GM12878 (cell line): Measurements from ENCODE around the gene SDK2. TPM values are rescaled to one million over a fixed set of nuclear protein-coding genes. Genes with fewer than 3 reads are reported as not detected.

ENCODE experiments used
- ATAC-seq: fragments of 200-7000 bp; cut with Tn5 transposase; 3 replicates; pipeline ENCODE4 v1.9.1; 2020; ENCODE audit warnings: mild to moderate bottlenecking, moderate library complexity
- BruUV-seq: library from RNA; stranded (reverse); fragments of 400-500 nt; replicated peaks from 2 replicates; lab custom pipeline; 2021; lab: Mats Ljungman, UMichigan
- CTCF ChIA-PET: fragments of 300-600 bp; sonication (Branson Sonifier 250); formaldehyde crosslinking; extraction: SDS; loops from one replicate; lab custom pipeline; 2021; ENCODE audit warnings: inconsistent platforms; lab: Yijun Ruan, JAX
- POLR2A ChIA-PET: fragments of 350-600 bp; formaldehyde crosslinking; extraction: SDS; loops from one replicate; lab custom pipeline; 2021; ENCODE audit warnings: inconsistent platforms; lab: Charles Lee
- RAD21 ChIA-PET: fragments of 300-600 bp; sonication (Branson Sonifier 250); formaldehyde crosslinking; loops from one replicate; lab custom pipeline; 2023; ENCODE audit warnings: antibody characterized with exemption; ENCODE audit not compliant: unreplicated experiment; lab: Charles Lee
- SMC1A ChIA-PET: fragments of 300-600 bp; sonication (Branson Sonifier 250); formaldehyde crosslinking; loops from one replicate; lab custom pipeline; 2023; ENCODE audit not compliant: unreplicated experiment, uncharacterized antibody; lab: Charles Lee
- DNase-seq: peaks from one replicate; pipeline ENCODE4 v3.0.0-alpha.2; 2011; ENCODE audit warnings: low read depth, low spot score
- FAIRE-seq: peaks from 3 replicates; lab custom pipeline; 2011; peaks lifted over from hg19 to GRCh38; lab: Jason Lieb, UNC
- H2AFZ ChIP-seq: 2 replicates; pipeline ENCODE4 v1.6.0; 2011; ENCODE audit warnings: low read depth, low read length, control low read depth; ENCODE audit not compliant: control insufficient read depth
- H3K27ac ChIP-seq: 2 replicates; pipeline ENCODE4 v1.5.1; 2011; ENCODE audit warnings: control low read depth; ENCODE audit not compliant: control insufficient read depth, insufficient read depth
- H3K27me3 ChIP-seq, 2 experiments: replicated peaks in 1 of 2; 2 replicates each; pipeline versions ENCODE4 v1.6.0 to v1.6.1; 2011; ENCODE audit warnings: low read length in 1 of 2; ENCODE audit not compliant: control insufficient read depth in 2 of 2, insufficient read depth in 2 of 2
- H3K36me3 ChIP-seq, 2 experiments: 2 replicates each; pipeline ENCODE4 v1.5.1; 2011; ENCODE audit warnings: low read length in 1 of 2; ENCODE audit not compliant: control insufficient read depth in 2 of 2, insufficient read depth in 2 of 2
- H3K4me1 ChIP-seq: 2 replicates; pipeline ENCODE4 v1.6.1; 2011; ENCODE audit warnings: mild to moderate bottlenecking, low read length, moderate library complexity, mixed read lengths; ENCODE audit not compliant: control insufficient read depth, insufficient read depth
- H3K4me2 ChIP-seq: 2 replicates; pipeline ENCODE4 v1.6.0; 2011; ENCODE audit warnings: control low read depth; ENCODE audit not compliant: control insufficient read depth, insufficient read depth
- H3K4me3 ChIP-seq: fragments of 200-600 bp; sonication (generic); 2 replicates; pipeline ENCODE4 v1.5.1; 2016
- H3K79me2 ChIP-seq: 2 replicates; pipeline ENCODE4 v1.6.0; 2011; ENCODE audit warnings: low read length; ENCODE audit not compliant: control insufficient read depth, insufficient read depth
- H3K9ac ChIP-seq: 2 replicates; pipeline ENCODE4 v1.8.0; 2011; ENCODE audit warnings: low read length, control low read depth, mixed read lengths; ENCODE audit not compliant: control insufficient read depth, insufficient read depth
- H3K9me3 ChIP-seq: replicated peaks from 3 replicates; pipeline ENCODE4 v1.5.1; 2011; ENCODE audit warnings: mild to moderate bottlenecking, low read length; ENCODE audit not compliant: control insufficient read depth, insufficient read depth
- H4K20me1 ChIP-seq: 2 replicates; pipeline ENCODE4 v1.6.0; 2011; ENCODE audit not compliant: control insufficient read depth, insufficient read depth
- ATF7 ChIP-seq: fragments of 450-650 bp; IDR thresholded peaks from 2 replicates; pipeline ENCODE4 v1.6.1; 2016; ENCODE audit warnings: low read depth, mild to moderate bottlenecking
- BMI1 ChIP-seq: fragments of 450-650 bp; IDR thresholded peaks from 2 replicates; pipeline ENCODE4 v1.6.1; 2016; ENCODE audit warnings: mild to moderate bottlenecking, moderate library complexity, borderline replicate concordance
- CBX5 ChIP-seq: sonication (generic); IDR thresholded peaks from 2 replicates; pipeline ENCODE4 v1.6.1; 2016; ENCODE audit warnings: low read depth, moderate library complexity, mild to moderate bottlenecking, inconsistent platforms
- CHD4 ChIP-seq: fragments of 200-600 bp; sonication (generic); IDR thresholded peaks from 2 replicates; pipeline ENCODE4 v1.6.1; 2016; ENCODE audit warnings: mild to moderate bottlenecking
- FOXK2 ChIP-seq: fragments of 450-650 bp; IDR thresholded peaks from 2 replicates; pipeline ENCODE4 v1.6.1; 2017; ENCODE audit warnings: mild to moderate bottlenecking, moderate library complexity
- GABPA ChIP-seq: IDR thresholded peaks from 2 replicates; pipeline ENCODE4 v1.6.1; 2014; ENCODE audit warnings: antibody characterized with exemption, low read depth, mild to moderate bottlenecking, inconsistent platforms
- HDAC2 ChIP-seq: fragments of 200-600 bp; sonication (generic); IDR thresholded peaks from 2 replicates; pipeline ENCODE4 v1.6.1; 2017
- JUND ChIP-seq: IDR thresholded peaks from 2 replicates; pipeline ENCODE4 v1.6.1; 2012; ENCODE audit warnings: low read depth, mild to moderate bottlenecking, low read length, improper control_type of control experiment, moderate library complexity
- MEF2B ChIP-seq: fragments of 450-650 bp; IDR thresholded peaks from 2 replicates; pipeline ENCODE4 v1.6.1; 2018; ENCODE audit warnings: mild to moderate bottlenecking, moderate library complexity; ENCODE audit not compliant: partially characterized antibody, poor library complexity, severe bottlenecking
- PKNOX1 ChIP-seq: fragments of 450-650 bp; IDR thresholded peaks from 2 replicates; pipeline ENCODE4 v1.6.1; 2016; ENCODE audit warnings: mild to moderate bottlenecking
- SMAD1 ChIP-seq: fragments of 450-650 bp; IDR thresholded peaks from 2 replicates; pipeline ENCODE4 v1.6.1; 2018; ENCODE audit warnings: mild to moderate bottlenecking, low read depth; ENCODE audit not compliant: partially characterized antibody
- SP1 ChIP-seq: IDR thresholded peaks from one replicate; pipeline ENCODE4 v1.6.1; 2011; ENCODE audit warnings: low read depth, low read length
- STAT3 ChIP-seq: IDR thresholded peaks from 2 replicates; pipeline ENCODE4 v1.6.1; 2011; ENCODE audit warnings: low read depth, low read length, improper control_type of control experiment
- WGBS: methylation state at CpG from one replicate; pipeline ENCODE4 v1.1.6; 2016; ENCODE audit warnings: low lambda C conversion rate; ENCODE audit not compliant: insufficient replicate concordance, insufficient coverage; ENCODE audit errors: missing lambda C conversion rate; 5-methylcytosine and 5-hydroxymethylcytosine counted together
- in situ Hi-C: fragments of 300-500 bp; cut with MboI; formaldehyde crosslinking; loops from 9 replicates; pipeline ENCODE4 v1.14.3; 2018; ENCODE audit warnings: mixed read lengths
- intact Hi-C: fragments of 100-400 bp; cut with micrococcal nuclease; formaldehyde crosslinking; loops from one replicate; pipeline ENCODE4 v1.14.2; 2022; ENCODE audit not compliant: unreplicated experiment
- polyA plus RNA-seq, 11 experiments: library from polyadenylated mRNA; depleted of rRNA in 4 of 11; unstranded in 6 of 11; stranded (reverse) in 5 of 11; fragments of >200 nt; fragmentation: Nextera tagmentation in 4 of 11; fragmentation: Illumina TruSeq in 1 of 11; extraction: Ambion mirVana in 4 of 11; extraction: Trizol in 1 of 11; gene quantifications; 1 replicate in 1 of 11; 2 replicates in 10 of 11; pipeline versions ENCODE4 v1.2.1 to v1.2.3, GENCODE V29; 2011 to 2016; ENCODE audit warnings: inconsistent platforms in 2 of 11, missing spikeins in 2 of 11, low read depth in 1 of 11
- total RNA-seq, 4 experiments: library from RNA; depleted of rRNA in 3 of 4; stranded (reverse); fragments of >200 nt in 3 of 4; fragmentation: Illumina TruSeq in 1 of 4; extraction: Trizol in 1 of 4; gene quantifications; 2 replicates each; pipeline versions ENCODE4 v1.2.1 to v1.2.3, GENCODE V29; 2013 to 2021

Gene SDK2
- total and polyA plus RNA-seq, 10 of the 15 experiments (the other 5 are each of a cell fraction or from before 2014, with no cell fraction given): 0.03 to 0.08 (median 0.03) TPM; not detected in 7

- TF ChIP-seq MEF2B (no peak), ATF7 (no peak), CHD4 (no peak), STAT3 (no peak)
- TF ChIP-seq, all 136 proteins: peak for 0
These were observed 30.7 kb downstream of the SDK2 start (continued) for GRCh38 chr17:73613271-73614233.

GRCh38 chr17:73612031-73612472 is 32.2 kb downstream of the SDK2 start:
- FAIRE-seq: no peak
- Histone ChIP-seq H3K79me2 (no peaks in the 10 kb centered on the region), H3K9ac (no peak overlapping the region), H3K4me2 (no peak overlapping the region), H2AFZ (no peak overlapping the region)
- WGBS: 13% methylated on average over 14 of the region's 14 CpGs
- no peak for ATAC-seq
- CTCF ChIA-PET: no interaction called here
- no TSS peak for BruUV-seq
- no peak for TF ChIP-seq JUND
- TF ChIP-seq CBX5: no peak
- TF ChIP-seq HDAC2: no peak
- no peak for TF ChIP-seq SP1
- no peak for TF ChIP-seq GABPA
- TF ChIP-seq SMAD1: no peak
- no peak for TF ChIP-seq FOXK2
- TF ChIP-seq BMI1: no peak
- no peak for TF ChIP-seq PKNOX1
- TF ChIP-seq, all 136 proteins: peak for 0
- H3K36me3 ChIP-seq: no peaks in the 10 kb centered on the region
- H3K27me3 ChIP-seq: no peaks in the 10 kb centered on the region; a peak in 1 of 4 replicates
- no peak overlapping the region for H3K27ac ChIP-seq
- ChIA-PET SMC1A (no interaction called here), POLR2A (no interaction called here), RAD21 (no interaction called here)
- H4K20me1 ChIP-seq: no peaks in the 10 kb centered on the region
- in situ Hi-C loops: no loop called here
- no peak for DNase-seq
- no peaks in the 10 kb centered on the region for H3K9me3 ChIP-seq
- intact Hi-C loops: no loop called here
- H3K4me1 ChIP-seq: no peaks in the 10 kb centered on the region
- no peak overlapping the region for H3K4me3 ChIP-seq
